Measurements from ENCODE around the gene CACTIN. TPM values are rescaled to one million over a fixed set of nuclear protein-coding genes. Genes with fewer than 3 reads are reported as not detected.
A peak's percentile ranks its signal among the peaks of the same experiment; 100 is the strongest.

Gene CACTIN
- polyA plus RNA-seq, 1 donor (not counting 4 experiments of a cell fraction or from before 2014, with no cell fraction given), result 10.8 TPM

- peaks cover 16% of the 10 kb centered on the region for H3K4me1 ChIP-seq (ENCODE audit: control insufficient read depth, extremely low read depth, insufficient read depth, low read length)
- H2AFZ ChIP-seq (ENCODE audit: control insufficient read depth, low read length), result no peak overlapping the region
- H3K79me2 ChIP-seq (ENCODE audit: control insufficient read depth, insufficient read depth, low read length), result no peaks in the 10 kb centered on the region
- no peaks in the 10 kb centered on the region for H3K9me3 ChIP-seq (ENCODE audit: control insufficient read depth, low read depth, low read length)
- DNase-seq (ENCODE audit: low read depth, low spot score) (peak; percentile 93), FAIRE-seq (peak; percentile 74)
- no peaks in the 10 kb centered on the region for H3K27me3 ChIP-seq (ENCODE audit: control insufficient read depth, extremely low read depth, insufficient read depth, low read length)
- H3K9ac ChIP-seq (ENCODE audit: control insufficient read depth, extremely low read depth, insufficient read depth, low read length), result no peak overlapping the region
- peak overlapping the region; percentile 69 for H3K4me2 ChIP-seq (ENCODE audit: control insufficient read depth, extremely low read depth, insufficient read depth, low read depth, low read length)
- dilution Hi-C loops (cut with MboI; ENCODE audit: extremely low pct_ligation_motif_present, low sequenced_read_pairs), result no loop called here
- H3K4me3 ChIP-seq (ENCODE audit: control insufficient read depth in 2 of 3, extremely low read depth in 1 of 3, insufficient read depth in 2 of 3, low read depth in 1 of 3, low read length in 3 of 3), result peak overlapping the region; percentile 79 to 97 (median 90)
- no peaks in the 10 kb centered on the region for H4K20me1 ChIP-seq (ENCODE audit: control insufficient read depth, extremely low read depth, insufficient read depth, low read length)
- no peaks in the 10 kb centered on the region for H3K9me1 ChIP-seq (ENCODE audit: control insufficient read depth, extremely low read depth, insufficient read depth, low read length)
- H3K27ac ChIP-seq (ENCODE audit: control insufficient read depth, insufficient read depth, low read length), result peak overlapping the region; percentile 63
- peaks cover 2 to 3% of the 10 kb centered on the region in 2 experiments for H3K36me3 ChIP-seq (ENCODE audit: control insufficient read depth in 2 of 2, extremely low read depth in 1 of 2, insufficient read depth in 2 of 2, low read length in 2 of 2)
- TF ChIP-seq EZH2 (IDR thresholded peaks at IDR 0.05; ENCODE audit: low read length) (no peak), CTCF (optimal IDR thresholded peaks at IDR 0.05 in 1 of 3, IDR thresholded peaks at IDR 0.05 in 1 of 3, conservative IDR thresholded peaks at IDR 0.05 in 1 of 3; ENCODE audit: extremely low read depth in 1 of 3, insufficient read depth in 2 of 3, low read length in 3 of 3) (no peak)
Observed at GRCh38 chr19:3573858-3574637, 52.5 kb downstream of the CACTIN start.

GRCh38 chr19:3573162-3573857, 53.3 kb downstream of the CACTIN start:
- H2AFZ ChIP-seq (ENCODE audit: control insufficient read depth, low read length), result peak overlapping the region; percentile 26
- no peak for FAIRE-seq
- peaks cover 22% of the 10 kb centered on the region for H3K4me1 ChIP-seq (ENCODE audit: control insufficient read depth, extremely low read depth, insufficient read depth, low read length)

More at GRCh38 chr19:3573162-3573857, 53.3 kb downstream of the CACTIN start:
- DNase-seq (ENCODE audit: low read depth, low spot score), result no peak
- no peaks in the 10 kb centered on the region for H3K9me3 ChIP-seq (ENCODE audit: control insufficient read depth, low read depth, low read length)
- no peaks in the 10 kb centered on the region for H3K27me3 ChIP-seq (ENCODE audit: control insufficient read depth, extremely low read depth, insufficient read depth, low read length)
- dilution Hi-C loops (cut with MboI; ENCODE audit: extremely low pct_ligation_motif_present, low sequenced_read_pairs), result no loop called here
- peak overlapping the region; percentile 69 for H3K4me2 ChIP-seq (ENCODE audit: control insufficient read depth, extremely low read depth, insufficient read depth, low read depth, low read length)
- H3K9me1 ChIP-seq (ENCODE audit: control insufficient read depth, extremely low read depth, insufficient read depth, low read length), result no peaks in the 10 kb centered on the region
- H3K4me3 ChIP-seq (ENCODE audit: control insufficient read depth in 2 of 3, extremely low read depth in 1 of 3, insufficient read depth in 2 of 3, low read depth in 1 of 3, low read length in 3 of 3), result peak overlapping the region; percentile 79 to 97 (median 90)
- no peaks in the 10 kb centered on the region for H4K20me1 ChIP-seq (ENCODE audit: control insufficient read depth, extremely low read depth, insufficient read depth, low read length)
- H3K27ac ChIP-seq (ENCODE audit: control insufficient read depth, insufficient read depth, low read length), result peak overlapping the region; percentile 63
- TF ChIP-seq EZH2 (IDR thresholded peaks at IDR 0.05; ENCODE audit: low read length) (no peak), CTCF (optimal IDR thresholded peaks at IDR 0.05 in 1 of 3, IDR thresholded peaks at IDR 0.05 in 1 of 3, conservative IDR thresholded peaks at IDR 0.05 in 1 of 3; ENCODE audit: extremely low read depth in 1 of 3, insufficient read depth in 2 of 3, low read length in 3 of 3) (no peak)
- no peaks in the 10 kb centered on the region for H3K79me2 ChIP-seq (ENCODE audit: control insufficient read depth, insufficient read depth, low read length)
- H3K9ac ChIP-seq (ENCODE audit: control insufficient read depth, extremely low read depth, insufficient read depth, low read length), result peak overlapping the region; percentile 87
- peaks cover 2 to 3% of the 10 kb centered on the region in 2 experiments for H3K36me3 ChIP-seq (ENCODE audit: control insufficient read depth in 2 of 2, extremely low read depth in 1 of 2, insufficient read depth in 2 of 2, low read length in 2 of 2)
